Heart right ventricle (tissue), 16 donors: ENCODE results near the gene SERPINB6. TPM values are rescaled to one million over a fixed set of nuclear protein-coding genes. Genes with fewer than 3 reads are reported as not detected.

Source experiments
- ATAC-seq, 8 donors: fragments of 200-7000 bp; cut with Tn5 transposase; one replicate each; pipeline ENCODE4 v1.9.1; 2020; ENCODE audit warnings: mild to moderate bottlenecking in 8 of 8, moderate library complexity in 8 of 8, moderate number of reproducible peaks in 1 of 8
- DNase-seq, 2 donors: peaks; one replicate each; pipeline ENCODE4 v3.0.0-alpha.2; 2020
- H3K27ac ChIP-seq, 10 donors: fragments of 200-600 bp; sonication (generic) in 2 of 10; one replicate each; pipeline versions ENCODE4 v1.5.0 to v1.8.0; 2020 to 2022; ENCODE audit warnings: mild to moderate bottlenecking in 3 of 10
- H3K27me3 ChIP-seq, 7 donors: fragments of 200-600 bp; one replicate each; pipeline ENCODE4 v1.8.0; 2021 to 2022; ENCODE audit warnings: mild to moderate bottlenecking in 2 of 7
- H3K36me3 ChIP-seq, 9 donors: fragments of 200-600 bp; sonication (generic) in 1 of 9; one replicate each; pipeline versions ENCODE4 v1.5.0 to v1.8.0; 2020 to 2022; ENCODE audit warnings: mild to moderate bottlenecking in 2 of 9
- H3K4me1 ChIP-seq, 9 donors: fragments of 200-600 bp; sonication (generic) in 1 of 9; one replicate each; pipeline versions ENCODE4 v1.5.0 to v1.8.0; 2020 to 2022; ENCODE audit warnings: mild to moderate bottlenecking in 4 of 9
- H3K4me3 ChIP-seq, 10 donors: fragments of 200-600 bp; sonication (generic) in 2 of 10; one replicate each; pipeline versions ENCODE4 v1.5.0 to v1.8.0; 2020 to 2022; ENCODE audit warnings: mild to moderate bottlenecking in 7 of 10, moderate library complexity in 2 of 10
- H3K9me3 ChIP-seq, 11 donors: fragments of 200-600 bp in 10 of 11; sonication (generic) in 2 of 11; one replicate each; pipeline versions ENCODE4 v1.5.0 to v1.8.0; 2013 to 2022; ENCODE audit warnings: mild to moderate bottlenecking in 2 of 11, control low read depth in 1 of 11, moderate library complexity in 1 of 11
- WGBS, 2 donors: extraction: QIAGEN DNeasy Blood & Tissue Kit; methylation state at CpG; one replicate each; pipeline ENCODE4 v1.1.7; 2013; ENCODE audit warnings: inconsistent platforms in 1 of 2; 5-methylcytosine and 5-hydroxymethylcytosine counted together
- intact Hi-C, 10 donors: fragments of 100-400 bp; cut with DNase I; formaldehyde crosslinking; loops; one replicate each; pipeline versions ENCODE4 v1.11.1 to v1.14.2; 2022
- polyA plus RNA-seq, 2 donors: library from polyadenylated mRNA; stranded (reverse); fragments of 200-250 nt; gene quantifications; one replicate each; pipeline ENCODE4 v1.2.3, GENCODE V29; 2013
- total RNA-seq, 10 donors: library from RNA; stranded (reverse); fragmentation: NEBNext Ultra II Directional in 3 of 10; extraction: Animal tissue kit (Norgen Biotek cat#: 25700) in 3 of 10; gene quantifications; one replicate each; pipeline versions ENCODE4 v1.2.1 to v1.2.4, GENCODE V29; 2021 to 2023
- TF ChIP-seq, protein P1 (sequence below), 9 donors: fragments of 200-600 bp; sonication (generic) in 2 of 9; IDR thresholded peaks; one replicate each; pipeline versions ENCODE4 v1.5.0 to v1.8.0; 2021 to 2022; ENCODE audit warnings: antibody characterized with exemption in 9 of 9, mild to moderate bottlenecking in 5 of 9, moderate library complexity in 1 of 9
- donor health status: Arrhythmogenic right ventricular cardiomyopathy.
- donor health status: ischemic (EF 13 %, LVEDD 7.1; RV severe dilation, severe dysfunction).
- donor health status: healthy with polysubstance abuse.
- donor health status: DM: no; HTN: yes; CAD: no.
- donor health status: DM: no; HTN: no; CAD: no.
- donor health status: ischemic (EF 25% LVEDD 6.9; RV normal size, moderate dysfunction).
- donor health status: ischemic (EF 25% LVEDD 5.7; RV mildly dilated, moderate dysfunction).
- donor health status: healthy.
- donor health status: DM: yes; HTN: yes; CAD: no.
- donor health status: Ischemic cardiomyopathy.
- donor health status: ischemic (EF 35%, LVEDD 5.7; RV mildly dilated, moderate dysfunction).
- donor health status: nonischemic (EF 11% LVEDD 7.7; RV severe dilation, severe dysfunction).
- donor health status: DM: yes; HTN: yes; CAD: no.
- donor health status: PGD.
- donor health status: ischemic (EF 29% LVEDD 5.4; RV normal size, mild dysfunction).
- donor health status: nonischemic (EF 23%, LVEDD 6.1; RV moderate dilation, normal function).

Gene SERPINB6
- total and polyA plus RNA-seq, 12 donors: 138 to 261 (median 175) TPM

DNA sequence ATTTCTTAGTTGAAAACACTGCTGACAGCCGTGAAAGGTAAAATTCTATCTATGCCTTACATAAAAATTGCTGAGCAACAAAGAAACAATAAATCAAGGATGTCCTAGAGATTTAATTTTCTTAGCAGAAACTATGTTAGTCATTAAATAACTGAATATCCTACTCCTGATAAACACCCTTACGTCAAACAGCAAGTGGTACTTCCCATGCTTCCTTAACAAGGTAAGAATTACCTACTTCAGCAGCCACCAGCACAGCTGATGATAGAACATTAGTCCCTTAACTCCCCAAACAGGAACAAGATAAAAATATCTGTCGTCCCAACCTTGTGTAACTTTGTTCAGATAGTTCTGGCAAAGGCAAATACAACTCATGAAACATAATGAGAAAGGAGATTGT, 8.7 kb downstream of the SERPINB6 start:
- TF ChIP-seq, protein P1, sequence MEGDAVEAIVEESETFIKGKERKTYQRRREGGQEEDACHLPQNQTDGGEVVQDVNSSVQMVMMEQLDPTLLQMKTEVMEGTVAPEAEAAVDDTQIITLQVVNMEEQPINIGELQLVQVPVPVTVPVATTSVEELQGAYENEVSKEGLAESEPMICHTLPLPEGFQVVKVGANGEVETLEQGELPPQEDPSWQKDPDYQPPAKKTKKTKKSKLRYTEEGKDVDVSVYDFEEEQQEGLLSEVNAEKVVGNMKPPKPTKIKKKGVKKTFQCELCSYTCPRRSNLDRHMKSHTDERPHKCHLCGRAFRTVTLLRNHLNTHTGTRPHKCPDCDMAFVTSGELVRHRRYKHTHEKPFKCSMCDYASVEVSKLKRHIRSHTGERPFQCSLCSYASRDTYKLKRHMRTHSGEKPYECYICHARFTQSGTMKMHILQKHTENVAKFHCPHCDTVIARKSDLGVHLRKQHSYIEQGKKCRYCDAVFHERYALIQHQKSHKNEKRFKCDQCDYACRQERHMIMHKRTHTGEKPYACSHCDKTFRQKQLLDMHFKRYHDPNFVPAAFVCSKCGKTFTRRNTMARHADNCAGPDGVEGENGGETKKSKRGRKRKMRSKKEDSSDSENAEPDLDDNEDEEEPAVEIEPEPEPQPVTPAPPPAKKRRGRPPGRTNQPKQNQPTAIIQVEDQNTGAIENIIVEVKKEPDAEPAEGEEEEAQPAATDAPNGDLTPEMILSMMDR (IDR thresholded peaks at IDR 0.05): no peak
- intact Hi-C loops: no loop called here
- H3K27me3 ChIP-seq: no peaks in the 10 kb centered on the region
- peak overlapping the region in 6 of 10 donors; percentile 11 to 63 (median 30) for H3K27ac ChIP-seq
- no peaks in the 10 kb centered on the region for H3K9me3 ChIP-seq
- WGBS, 2 donors: 53% methylated on average over 3 of the region's 3 CpGs
- ATAC-seq: peak in 1 of 8 donors; percentile 37
- H3K36me3 ChIP-seq: peaks cover 0 to 28% (median 0%) of the 10 kb centered on the region in 9 donors
- no peak overlapping the region for H3K4me3 ChIP-seq
- DNase-seq: no peak
- peaks cover 8 to 85% (median 67%) of the 10 kb centered on the region in 9 donors for H3K4me1 ChIP-seq

- H3K27ac ChIP-seq: peak overlapping the region in 6 of 10 donors; percentile 11 to 63 (median 30)
- WGBS, 2 donors: 82 to 91% methylated on average over 9 of the region's 9 CpGs
- no peak overlapping the region for H3K4me3 ChIP-seq
- no peaks in the 10 kb centered on the region for H3K27me3 ChIP-seq
- H3K36me3 ChIP-seq: peaks cover 0 to 28% (median 0%) of the 10 kb centered on the region in 9 donors
- ATAC-seq: no peak
- no peak for DNase-seq
- intact Hi-C loops: no loop called here
- TF ChIP-seq, protein P1 (IDR thresholded peaks at IDR 0.05): no peak
- peaks cover 8 to 85% (median 70%) of the 10 kb centered on the region in 9 donors for H3K4me1 ChIP-seq
- H3K9me3 ChIP-seq: no peaks in the 10 kb centered on the region
These were observed 9.4 kb downstream of the SERPINB6 start for GRCh38 chr6:2962004-2962403.

GRCh38 chr6:2961506-2961905, 9.9 kb downstream of the SERPINB6 start:
- 84 to 92% methylated on average over 7 of the region's 7 CpGs for WGBS, 2 donors
- Histone ChIP-seq H3K4me3 (no peak overlapping the region), H3K36me3 (peaks cover 0 to 30% (median 0%) of the 10 kb centered on the region in 9 donors), H3K4me1 (peaks cover 8 to 85% (median 70%) of the 10 kb centered on the region in 9 donors), H3K9me3 (no peaks in the 10 kb centered on the region), H3K27me3 (no peaks in the 10 kb centered on the region), H3K27ac (peak overlapping the region in 8 of 10 donors; percentile 11 to 63 (median 32))
- TF ChIP-seq, protein P1 (IDR thresholded peaks at IDR 0.05): no peak
- ATAC-seq (no peak), DNase-seq (no peak)
- intact Hi-C loops: no loop called here

GRCh38 chr6:2960935-2961334, 10.4 kb downstream of the SERPINB6 start:
- Histone ChIP-seq H3K27ac (peak overlapping the region in 6 of 10 donors; percentile 8 to 39 (median 32)), H3K36me3 (peaks cover 0 to 30% (median 5%) of the 10 kb centered on the region in 9 donors), H3K27me3 (no peaks in the 10 kb centered on the region), H3K4me1 (peaks cover 8 to 85% (median 70%) of the 10 kb centered on the region in 9 donors), H3K4me3 (no peak overlapping the region), H3K9me3 (no peaks in the 10 kb centered on the region)
- TF ChIP-seq, protein P1 (IDR thresholded peaks at IDR 0.05): no peak
- ATAC-seq (no peak), DNase-seq (no peak)
- intact Hi-C loops: no loop called here
- 65 to 76% methylated on average over 4 of the region's 4 CpGs for WGBS, 2 donors
